ENCODE results near the gene SH2D6.
"Not testable (repeated sequence)": the region's sequence is repeated elsewhere in the genome, so short reads cannot be mapped to it uniquely, and the experiment has no call there.

SH2D6 gene

DNA sequence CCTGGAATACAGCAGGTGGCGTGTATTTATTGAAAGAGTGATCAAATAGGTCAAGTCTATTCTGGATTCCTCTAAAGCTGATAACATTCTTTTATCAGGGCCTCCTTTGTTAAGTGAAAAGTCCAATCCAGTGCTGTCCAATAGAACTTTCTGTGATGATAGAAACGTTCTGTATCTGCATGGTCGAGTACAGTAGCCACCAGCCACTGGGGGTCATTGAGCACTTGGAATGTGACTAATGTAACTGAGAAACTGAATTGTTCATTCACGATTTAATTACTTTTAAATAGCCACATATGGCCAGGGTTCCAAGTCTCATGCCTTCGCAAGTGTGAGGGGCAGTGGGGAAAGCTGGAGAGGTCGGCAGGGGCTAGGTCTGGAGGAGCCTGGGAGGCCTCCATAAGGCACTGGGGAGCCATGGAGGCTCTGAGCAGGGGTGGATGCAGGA is 20.5 kb downstream of the SH2D6 start:
- DNase-seq (ENCODE audit: extremely low read depth in 1 of 2, low read depth in 1 of 2), result no peak

DNA sequence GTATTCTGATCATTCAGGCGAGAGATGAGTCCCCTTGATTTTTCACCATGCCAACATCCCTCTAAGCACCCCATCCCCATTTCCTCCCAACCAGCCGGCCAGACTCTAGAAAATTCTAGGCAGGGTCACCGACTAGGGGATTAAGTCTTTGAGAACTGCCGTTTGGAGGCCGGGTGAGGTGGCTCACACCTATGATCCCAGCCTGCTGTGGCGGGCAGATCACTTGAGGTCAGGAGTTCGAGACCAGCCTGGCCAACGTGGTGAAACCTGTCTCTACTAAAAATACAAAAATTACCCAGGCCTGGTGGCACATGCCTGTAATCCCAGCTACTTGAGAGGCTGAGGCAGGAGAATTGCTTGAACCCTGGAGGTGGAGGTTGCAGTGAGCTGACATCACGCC is 21.1 kb downstream of the SH2D6 start:
- DNase-seq (ENCODE audit: extremely low read depth in 1 of 2, low read depth in 1 of 2), result not testable (repeated sequence)

DNA sequence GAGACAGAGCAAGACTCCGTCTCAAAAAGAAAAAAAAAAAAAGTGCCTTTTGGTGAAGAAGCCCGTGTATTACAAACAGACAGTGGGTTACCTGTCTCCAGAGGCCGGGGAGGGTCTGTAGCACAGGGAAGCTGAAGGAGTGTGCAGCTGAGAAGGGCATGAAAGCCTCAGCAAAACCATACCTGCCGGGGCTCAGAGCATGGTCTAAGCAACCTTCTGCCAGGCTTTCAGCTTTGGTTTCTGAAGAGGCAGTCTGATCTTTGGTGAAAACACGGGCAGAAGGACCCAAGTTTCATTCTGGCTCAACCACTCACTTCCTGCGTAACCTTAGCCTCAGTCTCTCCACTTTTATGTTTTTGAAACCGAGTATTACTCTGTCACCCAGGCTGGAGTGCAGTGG is 21.5 kb downstream of the SH2D6 start:
- DNase-seq (ENCODE audit: extremely low read depth in 1 of 2, low read depth in 1 of 2), result peak in 1 of 2 donors; percentile 36

DNA sequence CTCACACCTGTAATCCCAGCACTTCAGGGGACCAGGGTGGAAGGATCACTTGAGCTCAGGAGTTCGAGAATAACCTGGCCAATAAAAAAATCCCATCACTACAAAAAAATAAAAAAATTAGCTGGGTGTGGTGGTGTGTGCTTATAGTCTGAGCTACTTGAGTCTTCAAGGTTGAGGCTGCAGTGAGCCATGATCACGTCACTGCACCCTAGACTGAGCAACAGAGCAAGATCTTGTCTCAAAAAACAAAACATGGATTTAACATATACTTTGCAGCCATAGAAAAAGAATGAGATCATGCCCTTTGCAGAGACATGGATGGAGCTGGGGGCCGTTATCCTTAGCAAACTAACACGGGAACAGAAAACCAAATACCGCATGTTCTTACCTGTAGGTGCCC is 22.2 kb downstream of the SH2D6 start:
- no peak for DNase-seq (ENCODE audit: extremely low read depth in 1 of 2, low read depth in 1 of 2)

DNA sequence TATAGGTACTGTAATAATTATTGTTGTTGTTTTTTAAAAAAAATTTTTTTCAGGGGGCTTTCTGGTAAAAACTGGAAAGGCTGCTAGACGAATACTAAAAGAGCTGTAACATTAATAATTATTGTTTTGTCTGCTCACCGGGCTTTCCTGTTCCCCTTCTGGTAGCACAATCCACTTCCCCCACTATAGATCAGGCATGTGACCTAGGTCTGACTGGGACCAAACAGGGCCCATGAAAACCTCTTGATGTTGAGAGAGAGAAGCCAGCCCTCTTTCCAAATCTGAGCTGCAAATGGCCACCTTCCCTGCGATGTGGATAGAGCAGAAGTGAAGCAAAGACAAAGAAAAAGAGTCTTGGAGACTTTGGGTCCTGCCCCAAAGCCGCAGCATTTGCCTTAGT is 23.4 kb downstream of the SH2D6 start:
- no peak for DNase-seq (ENCODE audit: extremely low read depth in 1 of 2, low read depth in 1 of 2)

DNA sequence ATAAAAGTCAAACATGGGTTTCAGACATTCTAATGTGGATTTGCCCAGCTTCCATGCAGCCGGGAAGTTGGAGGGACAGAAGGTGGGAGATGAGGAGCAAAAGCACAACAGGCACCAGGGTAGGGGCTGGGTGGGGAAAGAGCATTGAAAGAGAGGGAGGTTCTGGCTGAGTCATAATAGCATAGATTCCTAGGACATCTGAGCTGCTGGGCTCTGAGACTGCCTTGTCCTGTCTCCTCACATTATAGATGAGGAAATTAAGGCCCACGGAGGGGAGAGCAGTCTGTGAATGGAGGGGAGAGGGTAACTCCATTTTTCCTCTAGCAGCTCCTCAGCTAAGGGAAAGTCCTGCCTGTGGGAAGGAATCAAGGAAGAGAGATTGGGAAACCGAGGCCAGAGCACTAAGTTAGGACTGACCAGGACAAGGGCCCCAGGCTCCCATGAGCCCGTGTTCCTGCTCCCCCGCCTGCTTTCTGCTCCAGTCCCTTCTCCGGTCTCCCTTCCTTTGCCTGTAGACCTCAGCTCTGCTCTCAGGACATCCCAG is 26.2 kb downstream of the SH2D6 start:
- DNase-seq (ENCODE audit: extremely low read depth in 1 of 2, low read depth in 1 of 2), result no peak

DNA sequence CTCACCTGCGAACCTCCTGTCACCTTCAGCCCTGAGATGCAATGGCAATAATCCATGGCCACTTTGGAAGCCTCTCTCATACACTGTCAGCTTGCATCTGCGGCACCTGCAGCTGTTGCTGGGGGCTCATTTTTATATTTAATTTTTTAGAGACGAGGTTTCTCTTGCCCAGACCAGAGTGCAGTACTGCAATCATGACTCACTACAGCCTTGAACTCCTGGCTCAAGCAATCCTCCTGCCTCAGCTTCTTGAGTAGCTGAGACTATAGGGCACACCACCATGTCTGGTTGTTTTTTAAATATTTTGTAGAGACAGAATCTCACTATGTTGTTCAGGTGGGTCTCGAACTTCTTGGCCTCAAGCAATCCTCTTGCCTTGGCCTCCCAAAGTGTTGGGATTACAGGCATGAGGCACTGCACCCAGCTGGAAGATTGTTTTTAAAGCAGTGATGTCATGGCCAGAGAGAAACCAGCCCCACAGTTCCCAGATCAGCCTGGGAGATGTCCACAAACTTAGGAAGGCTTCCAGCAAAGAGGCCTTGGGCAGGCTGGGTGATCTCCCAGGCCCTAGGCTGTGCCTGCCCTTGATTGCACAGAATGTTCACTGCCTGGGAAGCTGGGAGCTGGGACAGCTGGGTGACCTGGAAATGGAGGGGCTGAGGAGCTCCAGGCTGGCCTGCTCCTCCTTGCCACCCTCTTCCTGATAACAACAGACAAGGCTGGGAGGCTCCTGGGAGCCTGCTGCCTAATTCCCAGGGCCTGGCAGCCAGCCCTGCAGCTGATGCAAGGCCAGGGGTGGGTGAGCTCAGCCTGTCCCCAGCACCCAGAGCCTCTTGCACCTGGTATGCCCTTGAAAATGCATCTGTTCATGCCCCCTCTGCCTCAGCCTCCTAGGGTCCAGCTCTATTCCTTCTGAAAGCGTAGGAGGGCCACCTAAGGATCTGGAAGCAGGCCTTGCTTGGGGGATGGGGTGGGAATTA is 27.1 kb downstream of the SH2D6 start:
- DNase-seq (ENCODE audit: extremely low read depth in 1 of 2, low read depth in 1 of 2), result no peak

DNA sequence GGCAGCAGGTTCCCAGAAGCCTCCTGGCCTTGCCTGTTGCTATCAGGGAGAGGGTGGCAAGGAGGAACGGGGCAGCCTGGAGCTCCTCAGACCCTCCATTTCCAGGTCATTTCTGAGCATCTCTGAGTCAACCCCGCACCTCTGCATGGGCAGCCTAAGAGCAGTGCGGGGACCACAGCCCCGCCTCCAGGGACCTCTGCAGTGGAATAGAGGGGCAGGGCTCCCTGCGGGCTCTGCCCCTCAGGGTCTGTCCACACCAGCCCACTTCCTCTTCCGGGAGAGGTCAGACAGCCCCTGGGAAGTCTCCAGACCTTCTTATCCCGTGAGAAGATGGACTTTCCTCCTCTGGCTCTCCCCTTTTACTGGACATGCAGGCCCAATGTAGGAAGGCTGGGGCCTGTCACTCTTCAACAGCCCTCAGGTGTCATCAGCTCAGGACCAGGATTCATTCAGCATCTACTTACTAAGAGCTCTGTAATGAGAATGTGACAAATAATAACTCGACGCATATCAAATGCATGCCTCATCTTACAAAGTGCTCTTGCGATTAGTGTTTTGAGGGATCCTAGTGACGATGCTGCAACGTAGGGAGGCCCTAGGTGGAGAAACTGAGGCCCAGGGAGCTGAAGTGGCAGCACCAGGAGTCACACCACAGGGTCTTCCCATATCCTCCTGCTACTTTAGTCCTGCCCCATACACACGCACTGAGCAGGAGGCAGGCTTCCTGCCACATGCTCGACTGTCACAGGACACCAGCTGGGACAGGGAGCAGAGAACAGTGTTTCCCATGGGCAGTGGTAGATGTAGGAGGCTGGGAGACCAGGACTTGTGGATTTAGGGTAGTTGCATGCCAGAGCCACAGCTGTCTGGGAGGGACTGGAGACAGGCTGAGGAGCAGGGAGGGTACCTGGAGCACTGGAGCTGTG is 28.0 kb downstream of the SH2D6 start:
- no peak for DNase-seq (ENCODE audit: extremely low read depth in 1 of 2, low read depth in 1 of 2)

DNA sequence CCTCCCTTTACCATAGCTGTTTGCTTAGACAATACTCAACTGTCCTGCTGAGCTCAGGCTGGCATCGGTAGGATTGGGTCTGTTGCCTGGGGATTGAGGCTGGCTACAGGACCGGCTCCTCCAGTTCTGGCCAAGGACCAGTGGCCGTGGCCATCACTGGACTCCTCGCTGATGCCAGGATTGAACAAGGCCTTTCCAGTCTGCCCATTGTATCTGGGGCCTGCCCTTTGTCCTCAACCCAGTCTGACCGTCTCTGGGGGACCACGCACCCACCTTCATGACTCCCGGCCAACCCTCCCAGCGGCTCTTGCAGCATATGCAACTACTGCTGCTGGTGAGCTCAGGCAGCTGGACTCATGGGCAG is 28.7 kb downstream of the SH2D6 start:
- DNase-seq (ENCODE audit: extremely low read depth in 1 of 2, low read depth in 1 of 2), result no peak

DNA sequence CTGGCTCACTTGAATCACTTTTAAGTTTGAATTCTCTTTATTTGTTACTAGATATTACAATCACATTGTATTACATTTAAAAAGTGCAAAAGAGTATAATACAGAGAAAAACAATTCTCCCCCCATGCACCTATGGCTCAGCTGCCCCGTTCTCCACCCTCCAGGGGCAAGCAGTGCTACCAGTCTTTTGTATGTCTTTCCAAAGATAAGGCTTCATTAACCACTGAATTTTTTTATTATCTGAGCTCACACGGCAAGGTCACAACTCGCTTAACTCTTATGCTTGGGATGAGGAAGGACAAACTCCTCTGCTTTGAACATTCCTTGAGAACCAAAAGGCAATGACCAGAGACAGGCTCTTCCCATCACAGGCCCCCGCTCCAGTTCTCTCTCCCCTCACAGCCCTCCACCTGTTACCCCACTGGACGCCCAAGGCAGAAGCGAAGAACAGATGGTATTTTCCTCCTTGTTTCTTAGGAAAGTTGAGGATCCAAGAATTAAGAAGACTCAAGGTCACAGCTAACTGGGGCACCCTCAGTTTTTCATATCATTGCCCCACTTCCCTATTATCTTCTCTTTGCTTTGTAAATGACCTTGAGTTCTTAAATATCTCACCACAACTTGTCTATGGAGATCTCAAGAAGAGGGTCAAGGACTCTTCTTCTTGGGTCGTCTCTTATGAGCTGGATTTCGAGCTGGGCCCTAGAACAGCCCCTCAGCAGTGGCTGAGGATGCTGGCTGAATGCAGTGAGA is 30.1 kb downstream of the SH2D6 start:
- no peak for DNase-seq (ENCODE audit: extremely low read depth in 1 of 2, low read depth in 1 of 2)

DNA sequence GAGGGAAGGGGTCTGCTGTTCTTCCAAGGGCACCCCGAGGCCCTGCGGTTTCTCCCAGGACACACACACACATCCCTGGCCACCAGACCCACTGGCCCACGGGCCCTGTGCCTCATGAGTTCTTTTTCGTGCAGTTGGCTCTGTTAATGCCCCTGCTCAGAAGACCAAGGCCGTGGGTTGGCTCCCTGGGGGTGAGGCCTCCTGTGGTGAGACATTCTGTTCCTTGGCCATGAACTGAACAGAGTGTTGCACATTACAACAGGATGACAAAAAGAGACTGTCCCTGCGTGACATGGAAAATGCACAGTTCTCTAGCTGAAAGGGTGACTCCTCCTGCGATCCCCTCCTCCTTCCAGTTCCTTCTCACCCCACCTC is 30.7 kb downstream of the SH2D6 start:
- DNase-seq (ENCODE audit: extremely low read depth in 1 of 2, low read depth in 1 of 2), result no peak

DNA sequence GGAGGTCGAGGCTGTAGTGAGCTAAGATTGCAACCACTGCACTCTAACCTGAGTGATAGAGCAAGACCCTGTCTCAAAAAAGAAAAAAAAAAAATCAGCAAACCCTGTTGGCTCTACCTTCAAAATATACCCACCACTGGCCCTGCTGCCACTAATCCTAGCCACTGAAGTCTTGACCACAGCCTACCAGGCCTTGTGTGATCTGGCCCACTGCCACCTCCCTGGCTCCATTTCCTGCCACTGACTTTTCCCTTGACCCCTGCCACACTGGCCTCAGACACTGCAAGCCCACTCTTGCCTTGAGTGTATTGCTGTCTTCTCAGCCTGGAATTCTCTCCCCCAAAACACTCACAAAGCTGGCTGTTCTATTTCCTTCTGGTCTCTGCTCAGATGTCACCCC is 33.7 kb downstream of the SH2D6 start:
- no peak for DNase-seq (ENCODE audit: extremely low read depth in 1 of 2, low read depth in 1 of 2)

DNA sequence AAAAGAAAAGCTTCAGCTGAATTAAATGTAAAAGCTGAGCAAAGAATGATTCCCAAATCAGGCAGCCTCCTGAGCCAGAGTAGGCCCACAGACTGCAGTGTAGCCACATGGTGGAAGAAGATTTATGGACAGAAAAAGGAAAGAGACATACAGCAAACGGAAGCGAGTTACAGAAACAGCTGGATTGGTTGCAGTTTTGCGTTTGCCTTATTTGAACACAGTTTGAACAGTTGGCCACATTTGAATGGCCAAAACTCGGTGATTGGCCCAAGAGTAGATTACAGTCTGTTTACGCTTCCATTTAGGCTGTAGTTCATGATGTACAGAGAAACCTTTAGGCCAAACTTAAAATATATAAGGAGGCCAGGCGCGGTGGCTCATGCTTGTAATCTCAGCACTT is 35.1 kb downstream of the SH2D6 start:
- DNase-seq (ENCODE audit: extremely low read depth in 1 of 2, low read depth in 1 of 2), result no peak

DNA sequence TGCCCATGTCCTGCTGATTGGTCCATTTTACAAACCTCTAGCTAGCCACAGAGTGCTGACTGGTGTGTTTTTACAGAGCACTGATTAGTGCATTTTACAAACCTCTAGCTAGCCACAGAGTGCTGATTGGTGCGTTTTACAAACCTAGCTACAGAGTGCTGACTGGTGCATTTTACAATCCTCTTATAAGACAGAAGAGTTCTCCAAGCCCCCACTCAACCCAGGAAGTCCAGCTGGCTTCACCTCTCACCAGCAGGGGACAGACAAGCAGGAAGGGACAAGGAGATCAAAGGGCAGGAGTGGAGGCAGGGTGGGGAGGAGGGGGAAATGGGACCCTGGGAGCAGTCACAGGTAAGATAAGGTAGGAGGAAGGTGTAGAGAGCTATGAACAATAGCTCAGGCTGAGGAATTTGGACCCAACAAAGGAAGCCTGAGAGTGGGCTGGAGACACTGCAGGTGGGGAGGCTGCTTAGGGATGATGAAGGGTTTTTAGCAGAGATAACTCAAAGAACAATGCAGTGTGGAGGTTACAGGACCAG is 37.1 kb downstream of the SH2D6 start:
- no peak for DNase-seq (ENCODE audit: extremely low read depth in 1 of 2, low read depth in 1 of 2)

DNA sequence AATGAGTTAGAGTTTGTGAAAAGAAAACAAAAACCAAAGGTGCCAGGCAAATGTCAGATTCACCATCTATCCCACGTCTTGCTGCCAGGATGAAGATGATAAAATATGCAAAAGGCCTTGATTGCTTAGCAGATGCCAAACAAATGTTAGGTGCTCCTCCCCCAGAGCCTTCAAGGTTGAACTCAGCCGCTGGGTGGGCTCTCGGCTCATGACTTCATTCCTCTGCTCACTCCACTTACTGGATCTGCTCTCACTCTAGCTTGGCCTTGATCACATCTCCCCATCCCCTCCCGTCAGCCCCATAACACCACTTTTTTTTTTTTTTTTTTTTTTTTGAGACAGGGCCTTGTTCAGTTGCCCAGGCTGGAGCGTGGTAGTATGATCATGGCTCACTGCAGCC is 38.5 kb downstream of the SH2D6 start:
- no peak for DNase-seq (ENCODE audit: extremely low read depth in 1 of 2, low read depth in 1 of 2)

DNA sequence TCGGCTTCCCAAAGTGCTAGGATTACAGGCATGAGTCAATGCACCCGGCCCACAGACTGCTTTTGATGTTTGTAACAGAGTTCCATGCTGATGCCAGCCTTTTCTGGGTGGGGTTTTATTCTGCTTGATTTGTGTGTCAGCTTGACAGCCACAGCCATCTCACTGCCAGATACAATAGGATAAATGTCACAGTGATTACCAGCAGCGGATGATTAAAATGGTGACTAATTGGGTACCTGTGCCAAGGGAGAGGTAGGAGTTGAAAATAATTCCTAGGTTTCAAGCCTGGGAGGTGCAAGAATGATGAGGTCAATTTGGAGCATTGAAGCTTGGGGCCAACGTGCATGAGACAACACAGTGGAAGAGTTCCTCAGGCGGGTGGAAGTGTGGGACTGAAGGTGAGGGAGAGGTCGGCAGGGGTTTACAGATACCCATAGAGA is 39.4 kb downstream of the SH2D6 start:
- DNase-seq (ENCODE audit: extremely low read depth in 1 of 2, low read depth in 1 of 2), result no peak

DNA sequence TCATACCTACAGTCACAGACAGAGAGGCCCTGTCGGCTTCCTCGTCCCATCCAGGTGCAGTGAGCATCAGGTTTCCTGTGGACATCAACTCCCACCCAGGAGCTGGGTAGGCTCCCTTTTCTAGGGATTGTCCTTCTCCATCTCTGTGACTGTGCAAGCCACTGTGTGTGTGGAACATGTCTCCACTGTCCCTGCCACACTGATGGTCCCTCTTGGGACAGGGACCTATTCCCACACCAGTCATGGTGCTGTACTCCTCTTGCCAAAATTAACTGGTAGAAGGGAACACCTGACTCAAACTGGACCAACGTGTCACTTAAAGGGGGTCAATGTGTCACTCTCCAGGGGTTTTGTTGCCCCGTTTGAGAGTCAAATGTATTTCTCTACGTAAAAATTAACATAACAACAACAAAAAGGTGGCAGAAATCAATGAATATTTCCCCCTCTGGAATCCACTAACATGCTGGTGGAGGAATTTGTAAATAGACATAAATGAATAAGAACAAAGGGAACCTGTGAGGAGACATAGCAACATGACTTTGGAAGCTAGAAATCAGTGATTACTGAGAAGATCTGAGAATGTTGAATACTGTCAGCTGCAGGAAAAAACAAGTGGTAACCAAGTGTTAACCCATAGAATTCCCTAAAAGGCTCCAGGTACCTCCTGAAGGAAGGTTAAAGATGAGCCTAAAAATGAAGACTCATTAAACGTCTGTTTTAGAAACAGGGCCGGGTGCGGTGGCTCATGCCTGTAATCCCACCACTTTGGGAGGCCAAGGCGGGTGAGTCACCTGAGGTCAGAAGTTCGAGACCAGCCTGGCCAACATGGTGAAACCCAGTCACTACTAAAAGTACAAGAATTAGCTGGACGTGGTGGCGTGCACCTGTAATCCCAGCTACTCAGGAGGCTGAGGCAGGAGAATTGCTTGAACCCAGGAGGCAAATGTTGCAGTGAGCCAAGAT is 40.4 kb downstream of the SH2D6 start:
- no peak for DNase-seq (ENCODE audit: extremely low read depth in 1 of 2, low read depth in 1 of 2)

DNA sequence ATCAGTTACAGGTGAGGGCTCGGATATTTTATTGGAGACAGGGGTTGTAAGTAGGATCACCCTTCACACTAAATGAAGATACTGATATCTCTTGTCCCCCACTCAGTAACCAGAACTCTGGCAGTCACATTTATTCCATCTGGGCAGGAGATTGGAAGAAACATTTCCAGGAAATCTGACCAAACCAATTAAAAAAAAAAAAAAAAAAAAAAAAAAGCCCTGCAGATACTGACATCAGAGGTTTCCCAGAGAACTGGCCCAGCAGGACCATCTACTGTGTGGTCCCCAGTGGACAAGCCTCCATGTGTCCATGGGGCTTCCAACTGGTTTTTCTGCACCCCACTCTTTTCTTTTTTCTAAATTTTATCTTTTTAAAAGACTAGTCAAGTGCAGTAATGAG is 41.3 kb downstream of the SH2D6 start:
- no peak for DNase-seq (ENCODE audit: extremely low read depth in 1 of 2, low read depth in 1 of 2)

DNA sequence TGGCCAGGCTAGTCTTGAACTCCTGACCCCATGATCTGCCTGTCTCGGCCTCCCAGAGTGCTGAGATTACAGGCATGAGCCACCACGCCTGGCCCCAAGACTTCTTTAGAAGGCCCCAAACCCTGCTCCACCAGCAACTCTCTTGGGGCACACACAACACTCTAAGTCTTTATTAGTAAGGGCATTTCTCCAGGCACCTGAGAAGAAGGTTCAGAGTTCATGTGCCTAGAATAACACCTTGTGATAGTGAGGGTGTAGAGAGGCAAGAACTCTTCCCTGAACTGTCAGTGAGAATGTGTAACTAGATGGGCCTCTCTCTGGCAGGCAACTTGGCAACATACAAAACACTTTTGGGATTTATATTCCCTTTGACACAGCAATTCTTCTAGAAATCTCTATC is 43.8 kb downstream of the SH2D6 start:
- no peak for DNase-seq (ENCODE audit: extremely low read depth in 1 of 2, low read depth in 1 of 2)

Measured in stimulated activated CD8-positive, alpha-beta memory T cell treated with anti-CD3 and anti-CD28 coated beads, Interleukin-7, amount 100 ng/mL, for 48 hours (primary cell).